HG03354 (cell line): ENCODE measurements around the gene CCDC197.

ENCODE experiments used
- ATAC-seq: cut with Tn5 transposase; IDR thresholded peaks from one replicate; pipeline ENCODE4 v1.9.1; 2021; ENCODE audit warnings: mild to moderate bottlenecking; ENCODE audit not compliant: unreplicated experiment, poor library complexity, severe bottlenecking

CCDC197 gene

GRCh38 chr14:94037954-94038353, 40.9 kb downstream of the CCDC197 start:
- ATAC-seq, result no peak

DNA sequence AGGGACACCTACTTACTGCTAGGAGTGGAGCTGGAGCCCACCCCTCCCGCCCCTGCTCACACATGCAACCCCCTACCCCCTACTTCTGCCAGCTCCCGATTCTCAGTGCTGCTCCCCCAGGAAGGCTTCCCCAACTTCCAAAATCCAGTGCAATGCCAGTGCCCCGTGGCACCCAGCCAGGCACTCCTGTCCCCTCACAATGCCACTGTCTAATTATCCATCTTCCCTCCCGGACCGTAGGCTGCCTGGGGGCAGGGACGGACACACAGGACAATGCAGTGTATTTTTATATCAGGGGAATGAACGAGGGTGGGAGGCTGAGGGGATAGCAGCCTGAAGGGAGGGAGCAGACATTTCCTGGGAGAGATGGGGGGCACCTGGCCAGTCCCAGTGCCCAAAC, 41.4 kb downstream of the CCDC197 start:
- ATAC-seq, result no peak

DNA sequence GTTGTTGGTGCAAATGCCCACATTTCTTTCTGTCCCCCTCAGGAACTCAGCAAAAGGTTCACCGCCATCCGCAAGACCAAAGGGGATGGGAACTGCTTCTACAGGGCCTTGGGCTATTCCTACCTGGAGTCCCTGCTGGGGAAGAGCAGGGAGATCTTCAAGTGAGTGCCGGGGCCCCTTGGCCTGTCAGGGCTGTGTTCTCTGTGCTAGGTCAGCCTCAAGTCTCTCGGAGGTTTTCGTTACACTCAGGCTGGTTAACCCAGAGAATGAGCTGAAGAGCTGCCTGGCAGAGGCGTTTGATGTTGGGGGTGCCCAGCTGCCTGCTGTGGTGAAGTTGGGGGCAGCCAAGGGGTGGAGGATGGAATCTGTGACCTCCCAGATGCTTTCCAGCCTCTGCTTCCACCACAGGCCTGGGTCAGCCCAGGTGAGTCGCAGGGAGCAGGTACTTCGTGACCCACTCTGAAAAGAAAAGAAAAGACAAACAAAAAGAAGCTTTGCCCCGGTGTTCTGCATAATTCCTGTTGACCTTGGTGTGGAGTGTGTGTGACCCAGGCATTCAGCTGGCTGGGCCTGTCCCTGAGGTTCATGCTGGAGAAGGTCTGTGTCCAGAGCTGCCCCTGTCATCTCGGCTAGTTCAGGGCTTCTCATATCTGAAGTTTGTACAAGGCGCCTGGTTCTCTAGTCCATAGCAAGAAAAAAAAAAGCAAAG, 42.0 kb downstream of the CCDC197 start:
- no peak for ATAC-seq

- no peak for ATAC-seq
Observed at GRCh38 chr14:94040247-94040646, 43.1 kb downstream of the CCDC197 start.

DNA sequence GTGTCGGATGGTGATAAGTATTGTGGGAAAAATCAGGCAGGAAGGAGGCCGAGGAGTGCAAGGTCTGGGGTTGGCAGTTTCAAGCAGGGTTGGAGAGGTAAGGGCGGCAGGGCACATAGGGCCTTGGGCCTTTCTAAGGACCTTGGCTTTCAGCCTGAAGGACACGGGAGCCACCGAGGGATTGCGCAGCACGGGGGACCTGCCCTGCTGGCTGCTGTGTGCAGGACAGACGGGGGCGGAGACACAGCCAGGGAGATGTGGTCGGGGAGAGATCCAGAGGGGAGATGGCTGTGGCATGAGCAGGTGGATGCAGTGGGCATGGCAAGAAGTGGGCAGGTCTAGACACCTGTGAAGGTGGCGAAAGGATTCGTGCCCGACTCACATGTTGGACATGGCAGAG, 43.7 kb downstream of the CCDC197 start:
- ATAC-seq, result no peak

DNA sequence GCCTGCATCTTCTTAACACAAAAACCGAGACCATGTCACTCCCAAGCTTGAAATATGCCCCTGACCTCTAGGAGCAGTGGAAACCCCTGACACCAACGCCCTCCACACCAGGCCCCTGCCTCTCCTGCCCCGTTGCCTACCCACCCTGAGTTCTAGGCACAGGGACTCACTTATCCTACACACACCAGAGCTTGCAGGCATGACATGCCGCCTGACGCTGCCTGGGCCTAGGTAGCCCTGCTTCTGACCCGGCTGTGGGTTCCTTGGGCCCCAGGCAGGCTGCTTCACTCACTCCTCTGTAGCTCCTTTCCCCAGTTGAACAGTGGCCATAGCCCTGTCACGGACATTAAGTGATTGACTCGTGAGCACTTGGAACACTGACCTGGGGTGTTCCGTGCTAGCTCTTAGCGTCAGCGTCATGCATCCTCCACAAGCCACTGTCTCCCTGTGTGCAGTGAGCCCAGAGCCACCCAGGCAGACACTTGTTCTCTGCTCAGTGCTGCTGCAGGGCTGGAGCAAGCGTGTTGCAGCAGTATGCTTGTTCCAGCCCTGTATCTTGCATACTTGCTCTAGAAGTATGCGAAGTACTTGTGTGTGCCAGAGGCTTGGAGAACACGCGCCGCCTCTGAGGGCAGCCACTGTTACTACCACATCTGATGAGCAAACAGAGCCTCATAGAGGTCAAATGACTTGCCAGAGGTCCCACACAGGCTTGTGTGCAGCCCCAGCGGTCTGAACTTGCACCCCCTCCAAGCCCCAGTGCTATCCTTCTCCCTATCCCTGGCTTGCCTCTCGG, 44.6 kb downstream of the CCDC197 start:
- no peak for ATAC-seq

- no peak for ATAC-seq
Observed at GRCh38 chr14:94042433-94043091, 45.5 kb downstream of the CCDC197 start.

- no peak for ATAC-seq
Observed at GRCh38 chr14:94043111-94043755, 46.1 kb downstream of the CCDC197 start.

DNA sequence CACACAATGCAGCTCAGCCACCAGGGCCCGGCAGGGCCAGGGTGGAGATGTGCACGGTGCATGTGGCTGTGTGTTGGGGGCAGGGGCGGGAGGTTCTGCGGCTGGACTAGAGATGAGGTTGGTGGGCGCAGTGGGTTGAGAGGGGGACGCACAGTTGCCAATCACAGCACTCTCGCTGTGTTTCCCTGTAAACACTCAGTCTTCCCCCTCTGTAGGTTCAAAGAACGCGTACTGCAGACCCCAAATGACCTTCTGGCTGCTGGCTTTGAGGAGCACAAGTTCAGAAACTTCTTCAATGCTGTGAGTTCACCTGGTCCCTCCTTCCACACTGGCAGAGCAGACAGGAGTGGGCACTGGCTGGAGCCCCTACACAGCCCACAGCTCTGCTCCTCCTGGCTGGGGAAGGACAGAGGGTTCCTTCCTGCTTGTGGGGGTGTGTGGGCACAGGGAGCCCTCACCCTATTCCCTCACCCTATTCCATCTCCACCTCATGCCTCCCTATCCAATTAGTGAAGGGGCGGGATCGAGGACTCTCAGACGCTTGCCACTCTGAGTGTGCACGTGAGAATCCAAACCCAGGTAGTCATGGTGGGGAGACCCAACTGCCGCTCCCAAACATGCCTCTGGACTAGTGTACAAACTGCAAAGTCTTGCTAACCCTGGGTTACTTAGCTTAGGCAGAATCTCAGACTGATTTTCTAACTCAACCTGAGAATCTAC, 46.8 kb downstream of the CCDC197 start:
- no peak for ATAC-seq

DNA sequence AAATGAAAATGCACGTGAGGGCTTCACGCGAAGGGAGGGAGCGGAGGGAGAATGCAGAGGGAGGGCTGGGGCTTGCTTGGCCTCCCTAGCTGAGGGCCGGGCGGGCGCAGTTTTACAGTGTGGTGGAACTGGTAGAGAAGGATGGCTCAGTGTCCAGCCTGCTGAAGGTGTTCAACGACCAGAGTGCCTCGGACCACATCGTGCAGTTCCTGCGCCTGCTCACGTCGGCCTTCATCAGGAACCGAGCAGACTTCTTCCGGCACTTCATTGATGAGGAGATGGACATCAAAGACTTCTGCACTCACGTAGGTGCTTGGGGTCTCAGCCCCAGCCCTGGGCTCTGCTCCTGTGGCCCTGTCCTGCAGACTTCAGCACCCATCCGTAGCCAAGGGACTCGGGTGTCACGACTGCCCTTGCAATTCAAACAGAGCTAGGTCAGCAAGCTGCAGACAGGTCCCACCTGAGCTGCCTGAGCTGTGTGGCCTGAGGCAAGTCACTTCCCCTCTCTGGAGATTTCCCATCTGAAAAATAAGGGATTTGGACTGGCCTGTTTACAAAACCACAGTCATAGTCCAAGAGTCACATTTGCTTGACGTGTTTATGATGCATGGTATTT, 47.5 kb downstream of the CCDC197 start:
- ATAC-seq, result no peak

DNA sequence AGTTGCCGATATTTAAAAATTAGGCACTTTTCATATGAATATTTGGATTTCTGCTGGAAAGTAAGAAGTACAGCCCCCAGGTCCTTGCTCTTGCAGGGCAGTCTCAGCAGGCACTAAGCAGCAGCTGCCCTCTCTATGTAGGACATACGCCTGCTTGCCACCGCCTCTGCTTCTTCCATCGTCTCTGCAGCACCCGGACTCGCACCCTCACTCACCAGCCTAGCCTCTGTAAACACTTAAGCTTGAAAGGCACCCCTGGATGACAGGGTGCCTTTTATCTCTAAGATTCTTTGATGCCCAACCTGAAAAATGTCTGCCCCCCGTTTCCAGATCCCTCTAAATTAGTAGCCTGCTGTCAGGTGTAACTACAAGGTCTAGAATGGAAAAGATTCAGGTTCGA, 48.0 kb downstream of the CCDC197 start:
- no peak for ATAC-seq

DNA sequence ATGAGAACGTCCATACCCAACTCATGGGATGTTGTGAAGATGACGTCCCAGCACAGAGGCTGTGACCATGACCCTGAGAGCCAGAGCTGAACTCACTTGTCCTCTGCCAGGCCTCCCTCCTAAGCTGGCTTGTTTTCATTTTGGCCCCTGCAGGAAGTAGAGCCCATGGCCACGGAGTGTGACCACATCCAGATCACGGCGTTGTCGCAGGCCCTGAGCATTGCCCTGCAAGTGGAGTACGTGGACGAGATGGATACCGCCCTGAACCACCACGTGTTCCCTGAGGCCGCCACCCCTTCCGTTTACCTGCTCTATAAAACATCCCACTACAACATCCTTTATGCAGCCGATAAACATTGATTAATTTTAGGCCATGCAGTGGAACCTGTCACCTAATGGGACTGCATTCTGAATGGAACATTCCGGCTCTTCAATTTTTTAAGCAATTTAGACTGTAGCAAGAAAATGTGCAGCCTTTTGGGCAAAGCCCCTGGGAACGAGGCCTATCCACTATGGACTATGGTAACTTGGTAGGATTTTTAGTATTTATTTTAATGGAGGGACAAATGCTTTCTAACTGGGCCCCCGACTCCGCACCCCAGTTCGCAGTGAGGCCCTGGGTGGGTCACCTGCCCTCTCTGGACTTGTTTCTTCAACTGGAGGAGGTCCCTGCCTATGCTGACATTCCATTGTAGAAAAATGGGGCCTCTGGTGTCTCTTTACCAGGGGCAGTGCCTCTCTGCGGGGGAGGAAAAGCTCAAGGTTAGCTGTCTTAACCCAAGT, 48.7 kb downstream of the CCDC197 start:
- no peak for ATAC-seq

DNA sequence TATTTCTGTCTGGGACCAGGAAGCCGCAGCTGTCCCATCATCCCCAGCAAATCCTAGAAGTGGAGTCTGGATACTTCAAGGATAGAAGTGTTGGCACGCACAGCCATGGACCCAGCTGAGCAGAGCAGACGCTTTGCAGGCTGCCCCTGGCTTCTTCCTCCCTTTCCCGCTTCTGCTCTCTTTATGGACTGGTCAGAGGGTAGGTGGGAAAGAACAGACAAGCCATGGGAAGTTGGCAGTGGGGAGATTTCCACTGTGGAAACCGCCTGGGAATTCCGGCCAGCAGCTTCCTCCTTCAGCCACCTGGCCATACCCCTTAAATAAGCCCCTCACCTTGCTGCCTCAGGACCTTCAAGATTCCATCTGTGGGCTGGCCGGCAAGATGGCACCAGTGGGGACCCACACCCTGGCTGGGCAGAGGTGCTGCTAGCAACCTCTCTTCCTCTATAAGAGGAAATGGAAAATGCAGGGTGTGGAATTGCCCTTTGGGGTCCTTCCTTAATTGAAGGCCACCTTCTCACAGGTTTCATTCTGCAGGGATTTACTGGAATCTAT, 49.7 kb downstream of the CCDC197 start:
- no peak for ATAC-seq

DNA sequence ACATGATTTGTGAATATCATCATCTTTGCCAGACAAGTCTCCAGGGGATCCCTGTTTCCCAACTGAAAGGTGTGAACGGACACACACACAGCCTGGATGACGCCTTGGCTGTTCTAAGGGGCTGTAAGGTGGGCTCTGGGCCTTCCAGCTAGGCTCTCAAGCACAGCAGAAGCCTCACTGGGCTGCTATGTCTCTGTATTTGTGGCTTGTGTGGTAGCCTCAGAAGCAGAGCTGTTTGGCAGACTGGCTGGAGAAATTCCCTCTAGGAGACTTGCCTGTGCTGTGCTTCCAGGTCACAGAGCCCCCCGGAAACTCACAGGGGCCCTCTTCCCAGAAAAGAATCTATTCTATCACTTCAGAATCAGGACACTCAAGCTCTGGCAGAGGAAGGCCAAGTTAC, 50.5 kb downstream of the CCDC197 start:
- ATAC-seq, result no peak

GRCh38 chr14:94048691-94049624, 51.9 kb downstream of the CCDC197 start:
- no peak for ATAC-seq

GRCh38 chr14:94049625-94050023, 52.5 kb downstream of the CCDC197 start:
- no peak for ATAC-seq

GRCh38 chr14:94050231-94050880, 53.3 kb downstream of the CCDC197 start:
- no peak for ATAC-seq
